Heart left ventricle (tissue), 16 donors: ENCODE measurements around the gene CLDN11. TPM values are rescaled to one million over a fixed set of nuclear protein-coding genes. Genes with fewer than 3 reads are reported as not detected.

Experiments
- ATAC-seq, 4 donors: fragments of 200-7000 bp; cut with Tn5 transposase; one replicate each; pipeline ENCODE4 v1.9.1; 2020 to 2022; ENCODE audit warnings: moderate library complexity in 4 of 4, mild to moderate bottlenecking in 3 of 4, moderate number of reproducible peaks in 1 of 4
- DNase-seq, 5 donors: peaks; one replicate each; pipeline ENCODE4 v3.0.0-alpha.2; 2020
- H3K27ac ChIP-seq, 12 donors: fragments of 200-600 bp; sonication (generic) in 4 of 12; one replicate each; pipeline versions ENCODE4 v1.5.0 to v1.8.0; 2016 to 2022; ENCODE audit warnings: mild to moderate bottlenecking in 2 of 12
- H3K27me3 ChIP-seq, 9 donors: fragments of 200-600 bp; sonication (generic) in 2 of 9; one replicate each; pipeline versions ENCODE4 v1.5.1 to v1.8.0; 2016 to 2022; ENCODE audit warnings: mild to moderate bottlenecking in 3 of 9
- H3K36me3 ChIP-seq, 9 donors: fragments of 200-600 bp; sonication (generic) in 2 of 9; one replicate each; pipeline versions ENCODE4 v1.5.0 to v1.8.0; 2018 to 2022; ENCODE audit warnings: mild to moderate bottlenecking in 2 of 9
- H3K4me1 ChIP-seq, 12 donors: fragments of 200-600 bp; sonication (generic) in 4 of 12; one replicate each; pipeline versions ENCODE4 v1.5.0 to v1.8.0; 2016 to 2022; ENCODE audit warnings: mild to moderate bottlenecking in 3 of 12
- H3K4me3 ChIP-seq, 12 donors: fragments of 200-600 bp; sonication (generic) in 4 of 12; one replicate each; pipeline versions ENCODE4 v1.5.0 to v1.8.0; 2017 to 2022; ENCODE audit warnings: mild to moderate bottlenecking in 9 of 12, moderate library complexity in 4 of 12
- H3K9me3 ChIP-seq, 12 donors: fragments of 200-600 bp; sonication (generic) in 4 of 12; one replicate each; pipeline versions ENCODE4 v1.5.0 to v1.8.0; 2016 to 2022; ENCODE audit warnings: mild to moderate bottlenecking in 1 of 12
- CTCF ChIP-seq, 12 donors: fragments of 200-600 bp; sonication (generic) in 4 of 12; IDR thresholded peaks; one replicate each; pipeline versions ENCODE4 v1.5.0 to v1.8.0; 2018 to 2022; ENCODE audit warnings: antibody characterized with exemption in 12 of 12, mild to moderate bottlenecking in 5 of 12
- POLR2A ChIP-seq, 2 donors: fragments of 450-650 bp; IDR thresholded peaks; one replicate each; pipeline ENCODE4 v1.6.1; 2017; ENCODE audit warnings: antibody characterized with exemption in 2 of 2, mild to moderate bottlenecking in 2 of 2, moderate library complexity in 2 of 2
- WGBS, 4 donors: extraction: QIAGEN DNeasy Blood & Tissue Kit in 2 of 4; methylation state at CpG; one replicate each; pipeline versions ENCODE4 v1.1.5 to v1.1.7; 2013 to 2018; 5-methylcytosine and 5-hydroxymethylcytosine counted together
- intact Hi-C, 10 donors: fragments of 100-400 bp; cut with DNase I; formaldehyde crosslinking; loops; one replicate each; pipeline versions ENCODE4 v1.11.1 to v1.14.2; 2022
- polyA plus RNA-seq, 2 donors: library from polyadenylated mRNA; stranded (reverse); fragments of 200-250 nt; gene quantifications; one replicate each; pipeline ENCODE4 v1.2.3, GENCODE V29; 2013
- total RNA-seq, 9 donors: library from RNA; depleted of rRNA in 2 of 9; stranded (reverse); fragments of >200 nt in 2 of 9; fragmentation: NEBNext Ultra II Directional in 3 of 9; extraction: Animal tissue kit (Norgen Biotek cat#: 25700) in 3 of 9; gene quantifications; one replicate each; pipeline versions ENCODE4 v1.1.0 to v1.2.4, GENCODE V29; 2016 to 2023
- donor health status: ischemic (EF 13 %, LVEDD 7.1; RV severe dilation, severe dysfunction).
- donor health status: healthy with polysubstance abuse.
- donor health status: DM: no; HTN: yes; CAD: no.
- donor health status: DM: no; HTN: no; CAD: no.
- donor health status: ischemic (EF 25% LVEDD 6.9; RV normal size, moderate dysfunction).
- donor health status: ischemic (EF 25% LVEDD 5.7; RV mildly dilated, moderate dysfunction).
- donor health status: healthy.
- donor health status: DM: yes; HTN: yes; CAD: no.
- donor health status: ischemic (EF 35%, LVEDD 5.7; RV mildly dilated, moderate dysfunction).
- donor health status: nonischemic (EF 11% LVEDD 7.7; RV severe dilation, severe dysfunction).
- donor health status: DM: yes; HTN: yes; CAD: no.
- donor health status: PGD.
- donor health status: ischemic (EF 29% LVEDD 5.4; RV normal size, mild dysfunction).
- donor health status: nonischemic (EF 23%, LVEDD 6.1; RV moderate dilation, normal function).

CLDN11 gene
- total and polyA plus RNA-seq, 11 donors: 1.5 to 12.5 (median 3.0) TPM

- Histone ChIP-seq H3K4me3 (no peak overlapping the region), H3K36me3 (peaks cover 0 to 57% (median 18%) of the 10 kb centered on the region in 9 donors), H3K4me1 (peaks cover 0 to 3% (median 0%) of the 10 kb centered on the region in 12 donors), H3K27me3 (no peaks in the 10 kb centered on the region), H3K9me3 (peaks cover 0 to 3% (median 0%) of the 10 kb centered on the region in 12 donors), H3K27ac (no peak overlapping the region)
- no peak for DNase-seq
- 89 to 95% (median 91%) methylated on average over 6 of the region's 6 CpGs for WGBS, 4 donors
- TF ChIP-seq POLR2A (IDR thresholded peaks at IDR 0.05): no peak
- TF ChIP-seq CTCF (IDR thresholded peaks at IDR 0.05): no peak
- intact Hi-C loops: no loop called here
- ATAC-seq: no peak
These were observed 21.0 kb upstream of the CLDN11 start for GRCh38 chr3:170397685-170398084.

- no peaks in the 10 kb centered on the region for H3K36me3 ChIP-seq
- H3K4me3 ChIP-seq: no peak overlapping the region
- no peaks in the 10 kb centered on the region for H3K4me1 ChIP-seq
- intact Hi-C loops: loop anchor here in 1 of 10 donors (5.0 kb wide), 1 partner anchor 98 kb away; no protein-coding TSS in a partner anchor
- H3K27ac ChIP-seq: no peak overlapping the region
- peaks cover 0 to 5% (median 0%) of the 10 kb centered on the region in 12 donors for H3K9me3 ChIP-seq
- ATAC-seq (no peak), DNase-seq (no peak)
- no peaks in the 10 kb centered on the region for H3K27me3 ChIP-seq
- no peak for TF ChIP-seq POLR2A (IDR thresholded peaks at IDR 0.05)
- no peak for TF ChIP-seq CTCF (IDR thresholded peaks at IDR 0.05)
These were observed 13.6 kb upstream of the CLDN11 start for GRCh38 chr3:170405101-170405500.

- Histone ChIP-seq H3K4me3 (no peak overlapping the region), H3K27ac (no peak overlapping the region), H3K36me3 (no peaks in the 10 kb centered on the region), H3K27me3 (no peaks in the 10 kb centered on the region), H3K9me3 (no peaks in the 10 kb centered on the region), H3K4me1 (no peaks in the 10 kb centered on the region)
- DNase-seq (no peak), ATAC-seq (no peak)
- TF ChIP-seq POLR2A (IDR thresholded peaks at IDR 0.05): no peak
- peak in 11 of 12 donors; percentile 22 to 62 (median 43) for TF ChIP-seq CTCF (IDR thresholded peaks at IDR 0.05)
- intact Hi-C loops: loop anchor here in 9 of 10 donors (1.0 to 10.0 kb wide), 9 partner anchors 53 to 548 kb away; partner anchors contain the start of gene SKIL (in 1 of the 9)
- WGBS, 4 donors: 63 to 71% (median 67%) methylated on average over 4 of the region's 4 CpGs
These were observed 8.1 kb upstream of the CLDN11 start for GRCh38 chr3:170410428-170411029.

DNA sequence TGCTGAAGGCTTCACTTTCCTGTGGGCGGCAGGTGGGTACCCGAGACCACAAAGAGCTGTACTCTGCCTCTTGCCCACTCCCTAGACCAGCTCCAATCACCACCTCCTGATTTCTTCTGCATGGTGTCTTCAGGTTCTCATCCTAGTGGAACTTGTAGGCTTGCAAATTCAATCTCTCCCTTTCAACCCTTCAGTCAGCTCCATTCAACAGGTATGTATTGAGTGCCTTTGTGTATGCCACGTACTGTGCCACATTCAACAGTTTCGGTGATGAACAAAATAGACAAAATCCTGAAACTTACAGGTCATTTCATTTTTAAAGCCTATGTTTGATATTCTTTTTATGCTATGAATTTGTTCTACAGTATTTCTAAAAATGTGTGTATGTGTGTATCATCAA, 5.4 kb upstream of the CLDN11 start:
- TF ChIP-seq CTCF (IDR thresholded peaks at IDR 0.05): no peak
- no peak for TF ChIP-seq POLR2A (IDR thresholded peaks at IDR 0.05)
- WGBS, 4 donors: 93 to 100% (median 97%) methylated on average over 4 of the region's 4 CpGs
- Histone ChIP-seq H3K9me3 (no peaks in the 10 kb centered on the region), H3K36me3 (no peaks in the 10 kb centered on the region), H3K27ac (no peak overlapping the region), H3K4me3 (no peak overlapping the region), H3K27me3 (peaks cover 0 to 12% (median 8%) of the 10 kb centered on the region in 9 donors), H3K4me1 (peaks cover 0 to 4% (median 0%) of the 10 kb centered on the region in 12 donors)
- ATAC-seq (no peak), DNase-seq (no peak)
- intact Hi-C loops: loop anchor here in 8 of 10 donors (2.0 to 10.0 kb wide), 8 partner anchors 56 to 551 kb away; partner anchors contain the start of gene SKIL (in 1 of the 8)
